Esophagus squamous epithelium (tissue), 5 donors: ENCODE data around the gene WDR1. TPM values are rescaled to one million over a fixed set of nuclear protein-coding genes. Genes with fewer than 3 reads are reported as not detected.

Source experiments
- DNase-seq: peaks from one replicate; lab custom pipeline; 2025; lab: John Stamatoyannopoulos, UW
- H3K27ac ChIP-seq, 4 donors: fragments of 200-600 bp; sonication (generic); one replicate each; pipeline ENCODE4 v1.5.1; 2016 to 2019; ENCODE audit warnings: mild to moderate bottlenecking in 1 of 4
- H3K27me3 ChIP-seq, 4 donors: fragments of 200-600 bp; sonication (generic); 1 replicate in 3 of 4; 2 replicates in 1 of 4; pipeline versions ENCODE4 v1.5.1 to v1.6.0; 2017 to 2021; ENCODE audit warnings: antibody characterized with exemption in 1 of 4
- H3K36me3 ChIP-seq, 3 donors: fragments of 200-600 bp; sonication (generic); one replicate each; pipeline ENCODE4 v1.5.1; 2016 to 2019
- H3K4me1 ChIP-seq, 3 donors: fragments of 200-600 bp; sonication (generic); one replicate each; pipeline ENCODE4 v1.5.1; 2017 to 2019
- H3K4me3 ChIP-seq, 4 donors: fragments of 200-600 bp; sonication (generic); 1 replicate in 3 of 4; 2 replicates in 1 of 4; pipeline ENCODE4 v1.5.1; 2016 to 2019; ENCODE audit warnings: mild to moderate bottlenecking in 2 of 4, moderate library complexity in 1 of 4
- H3K9me3 ChIP-seq, 3 donors: fragments of 200-600 bp; sonication (generic); one replicate each; pipeline ENCODE4 v1.5.1; 2016 to 2019
- POLR2A ChIP-seq, 4 donors: fragments of 450-650 bp; IDR thresholded peaks; one replicate each; pipeline ENCODE4 v1.6.1; 2017; ENCODE audit warnings: antibody characterized with exemption in 4 of 4, mild to moderate bottlenecking in 4 of 4, moderate library complexity in 3 of 4
- WGBS, 2 donors: methylation state at CpG; one replicate each; pipeline ENCODE4 v1.1.5; 2018; 5-methylcytosine and 5-hydroxymethylcytosine counted together
- intact Hi-C: fragments of 100-400 bp; cut with DNase I; formaldehyde crosslinking; loops from one replicate; pipeline ENCODE4 v1.15.0; 2022
- total RNA-seq, 4 donors: library from RNA; depleted of rRNA; stranded (reverse); fragments of >200 nt; gene quantifications; one replicate each; pipeline ENCODE4 v1.1.0, GENCODE V29; 2016
- TF ChIP-seq, protein P1 (sequence below), 6 experiments: fragments of 450-650 bp in 4 of 6; fragments of 200-600 bp in 2 of 6; sonication (generic) in 2 of 6; IDR thresholded peaks; one replicate each; pipeline ENCODE4 v1.5.1; 2016 to 2019; ENCODE audit warnings: antibody characterized with exemption in 6 of 6, mild to moderate bottlenecking in 4 of 6, moderate library complexity in 4 of 6
- donor health status: DM: yes; HTN: yes; CAD: no.

The WDR1 gene
- total RNA-seq, 4 donors from 2014 or later, result 131 to 203 (median 171) TPM

DNA sequence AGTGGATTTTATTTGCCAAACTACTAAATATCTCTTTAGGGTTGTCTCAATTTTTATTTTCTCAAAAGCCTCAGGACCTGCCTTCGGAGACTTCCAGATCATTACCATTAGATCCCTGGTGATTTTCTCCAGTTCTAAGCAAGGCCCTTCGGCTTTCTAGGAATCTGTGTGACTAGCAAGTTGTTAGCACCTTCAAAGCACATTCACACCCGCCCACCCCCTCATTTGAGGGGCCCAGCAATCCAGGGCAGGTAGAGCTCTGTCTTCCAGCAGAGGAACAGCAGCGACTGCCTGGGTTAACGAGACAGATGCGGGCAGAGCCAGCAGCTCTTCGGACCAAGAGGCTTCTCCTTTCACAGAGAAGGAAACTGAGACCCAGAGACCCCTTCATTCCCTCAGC, 2.0 kb downstream of the WDR1 start:
- Histone ChIP-seq H3K27ac (peak overlapping the region in 3 of 4 donors; percentile 98 to 99 (median 98)), H3K4me3 (peak overlapping the region; percentile 80 to 95 (median 87)), H3K27me3 (no peaks in the 10 kb centered on the region), H3K4me1 (peaks cover 50 to 81% (median 51%) of the 10 kb centered on the region in 3 donors), H3K36me3 (peaks cover 12 to 60% (median 33%) of the 10 kb centered on the region in 3 donors), H3K9me3 (no peaks in the 10 kb centered on the region)
- WGBS, 2 donors, result 70 to 76% methylated on average over 2 to 3 of the region's 7 CpGs
- no peak for DNase-seq
- no peak for TF ChIP-seq POLR2A (IDR thresholded peaks at IDR 0.05)
- TF ChIP-seq, protein P1, sequence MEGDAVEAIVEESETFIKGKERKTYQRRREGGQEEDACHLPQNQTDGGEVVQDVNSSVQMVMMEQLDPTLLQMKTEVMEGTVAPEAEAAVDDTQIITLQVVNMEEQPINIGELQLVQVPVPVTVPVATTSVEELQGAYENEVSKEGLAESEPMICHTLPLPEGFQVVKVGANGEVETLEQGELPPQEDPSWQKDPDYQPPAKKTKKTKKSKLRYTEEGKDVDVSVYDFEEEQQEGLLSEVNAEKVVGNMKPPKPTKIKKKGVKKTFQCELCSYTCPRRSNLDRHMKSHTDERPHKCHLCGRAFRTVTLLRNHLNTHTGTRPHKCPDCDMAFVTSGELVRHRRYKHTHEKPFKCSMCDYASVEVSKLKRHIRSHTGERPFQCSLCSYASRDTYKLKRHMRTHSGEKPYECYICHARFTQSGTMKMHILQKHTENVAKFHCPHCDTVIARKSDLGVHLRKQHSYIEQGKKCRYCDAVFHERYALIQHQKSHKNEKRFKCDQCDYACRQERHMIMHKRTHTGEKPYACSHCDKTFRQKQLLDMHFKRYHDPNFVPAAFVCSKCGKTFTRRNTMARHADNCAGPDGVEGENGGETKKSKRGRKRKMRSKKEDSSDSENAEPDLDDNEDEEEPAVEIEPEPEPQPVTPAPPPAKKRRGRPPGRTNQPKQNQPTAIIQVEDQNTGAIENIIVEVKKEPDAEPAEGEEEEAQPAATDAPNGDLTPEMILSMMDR (IDR thresholded peaks at IDR 0.05), result no peak
- intact Hi-C loops, result no loop called here

DNA sequence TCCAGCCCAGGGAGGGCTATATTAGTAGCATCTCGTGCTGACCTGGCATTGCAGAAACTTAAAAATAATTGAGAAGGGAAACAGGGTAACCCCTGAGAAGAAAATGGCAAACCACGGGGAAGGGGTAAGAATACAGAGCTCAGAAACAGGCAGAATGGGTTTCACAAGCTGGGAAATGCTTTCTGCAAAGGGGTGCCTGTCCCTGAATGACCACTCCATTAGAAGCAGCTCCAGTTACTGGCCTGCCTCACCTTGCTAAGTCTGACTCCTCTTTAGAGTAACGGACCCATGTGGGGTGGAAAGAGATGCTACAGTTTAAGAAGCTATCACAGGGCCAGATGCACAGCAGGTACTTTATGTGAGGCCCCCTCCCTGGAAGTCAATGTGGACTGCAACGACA, 2.5 kb downstream of the WDR1 start:
- TF ChIP-seq, protein P1 (IDR thresholded peaks at IDR 0.05), result no peak
- no peak for TF ChIP-seq POLR2A (IDR thresholded peaks at IDR 0.05)
- H3K4me1 ChIP-seq, result peaks cover 54 to 86% (median 55%) of the 10 kb centered on the region in 3 donors
- no peaks in the 10 kb centered on the region for H3K9me3 ChIP-seq
- no peaks in the 10 kb centered on the region for H3K27me3 ChIP-seq
- intact Hi-C loops, result no loop called here
- WGBS, 2 donors, result 58 to 75% methylated on average over 4 of the region's 4 CpGs
- peak overlapping the region in 3 of 4 donors; percentile 98 to 99 (median 98) for H3K27ac ChIP-seq
- no peak for DNase-seq
- H3K4me3 ChIP-seq, result peak overlapping the region in 2 of 4 donors; percentile 91 to 95
- H3K36me3 ChIP-seq, result peaks cover 12 to 64% (median 34%) of the 10 kb centered on the region in 3 donors

DNA sequence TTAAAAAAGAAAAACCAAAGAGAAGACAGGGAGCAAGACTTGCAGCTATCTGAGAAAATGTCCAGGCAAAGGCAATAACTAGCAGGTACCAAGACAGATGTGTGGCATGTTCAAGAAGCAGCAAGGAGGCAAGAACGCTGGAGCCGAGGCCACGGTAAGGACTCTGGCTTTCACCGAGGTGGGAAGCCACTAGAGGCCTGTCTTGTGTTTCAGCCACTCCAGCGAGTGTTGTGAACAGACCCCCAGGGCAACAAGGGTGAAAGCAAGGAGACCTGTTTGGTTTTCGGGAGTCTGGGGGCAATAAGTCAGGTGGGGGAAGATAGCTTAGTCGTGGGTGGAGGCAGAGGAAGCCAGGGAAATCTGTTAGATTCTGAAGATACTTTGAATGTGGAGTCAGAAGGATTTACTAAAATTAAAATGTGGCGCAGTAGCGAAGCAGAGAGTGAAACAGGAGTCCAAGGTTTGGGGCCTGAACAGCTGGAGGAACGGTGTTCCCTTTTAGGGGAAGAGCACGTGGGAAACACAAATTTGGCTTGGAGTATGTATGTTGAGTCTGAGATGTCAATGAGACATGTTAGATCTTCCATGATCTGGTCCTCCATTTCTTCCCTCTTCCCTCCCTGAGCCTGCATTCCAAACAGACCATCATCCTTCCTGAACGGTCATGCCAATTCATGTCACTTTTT, 3.1 kb downstream of the WDR1 start:
- no peaks in the 10 kb centered on the region for H3K27me3 ChIP-seq
- no peak for DNase-seq
- peaks cover 58 to 91% (median 62%) of the 10 kb centered on the region in 3 donors for H3K4me1 ChIP-seq
- H3K4me3 ChIP-seq, result no peak overlapping the region
- no peak for TF ChIP-seq POLR2A (IDR thresholded peaks at IDR 0.05)
- TF ChIP-seq, protein P1 (IDR thresholded peaks at IDR 0.05), result no peak
- H3K9me3 ChIP-seq, result no peaks in the 10 kb centered on the region
- 58 to 67% methylated on average over 10 to 12 of the region's 12 CpGs for WGBS, 2 donors
- peaks cover 12 to 68% (median 34%) of the 10 kb centered on the region in 3 donors for H3K36me3 ChIP-seq
- intact Hi-C loops, result no loop called here
- peak overlapping the region in 3 of 4 donors; percentile 17 to 98 (median 98) for H3K27ac ChIP-seq

DNA sequence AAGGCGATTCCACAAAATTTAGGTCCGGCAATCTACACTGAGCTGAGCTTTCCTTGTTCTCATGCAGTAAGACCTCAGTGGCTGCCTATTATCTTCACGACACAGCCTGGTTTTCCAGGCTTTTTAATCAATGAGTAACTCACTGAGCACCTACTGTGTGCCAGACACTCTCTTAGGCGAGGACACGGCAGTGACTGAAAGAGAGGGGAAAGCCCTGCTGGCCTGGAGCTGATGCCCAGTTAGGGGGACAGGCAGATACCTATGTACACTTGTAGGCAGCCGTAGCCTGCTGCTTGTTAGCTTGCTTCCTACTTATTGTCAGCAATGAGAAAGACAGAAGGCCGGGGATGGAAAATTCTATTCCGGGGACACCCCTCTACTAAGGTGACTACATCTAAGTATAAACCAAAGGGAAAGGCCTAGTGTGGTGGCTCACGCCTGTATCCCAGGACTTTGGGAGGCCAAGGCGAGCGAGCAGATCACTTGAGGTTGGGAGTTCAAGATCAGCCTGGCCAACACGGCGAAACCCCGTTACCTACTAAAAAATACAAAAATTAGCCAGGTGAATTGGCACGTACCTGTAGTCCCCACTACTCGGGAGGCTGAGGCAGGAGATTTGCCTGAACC, 3.8 kb downstream of the WDR1 start:
- H3K4me1 ChIP-seq, result peaks cover 63 to 91% (median 69%) of the 10 kb centered on the region in 3 donors
- intact Hi-C loops, result no loop called here
- no peak overlapping the region for H3K4me3 ChIP-seq
- H3K36me3 ChIP-seq, result peaks cover 16 to 76% (median 34%) of the 10 kb centered on the region in 3 donors
- 84 to 94% methylated on average over 7 to 14 of the region's 16 CpGs for WGBS, 2 donors
- H3K9me3 ChIP-seq, result no peaks in the 10 kb centered on the region
- DNase-seq, result no peak
- H3K27me3 ChIP-seq, result no peaks in the 10 kb centered on the region
- peak overlapping the region in 3 of 4 donors; percentile 17 to 98 (median 98) for H3K27ac ChIP-seq
- TF ChIP-seq POLR2A (IDR thresholded peaks at IDR 0.05), result no peak

DNA sequence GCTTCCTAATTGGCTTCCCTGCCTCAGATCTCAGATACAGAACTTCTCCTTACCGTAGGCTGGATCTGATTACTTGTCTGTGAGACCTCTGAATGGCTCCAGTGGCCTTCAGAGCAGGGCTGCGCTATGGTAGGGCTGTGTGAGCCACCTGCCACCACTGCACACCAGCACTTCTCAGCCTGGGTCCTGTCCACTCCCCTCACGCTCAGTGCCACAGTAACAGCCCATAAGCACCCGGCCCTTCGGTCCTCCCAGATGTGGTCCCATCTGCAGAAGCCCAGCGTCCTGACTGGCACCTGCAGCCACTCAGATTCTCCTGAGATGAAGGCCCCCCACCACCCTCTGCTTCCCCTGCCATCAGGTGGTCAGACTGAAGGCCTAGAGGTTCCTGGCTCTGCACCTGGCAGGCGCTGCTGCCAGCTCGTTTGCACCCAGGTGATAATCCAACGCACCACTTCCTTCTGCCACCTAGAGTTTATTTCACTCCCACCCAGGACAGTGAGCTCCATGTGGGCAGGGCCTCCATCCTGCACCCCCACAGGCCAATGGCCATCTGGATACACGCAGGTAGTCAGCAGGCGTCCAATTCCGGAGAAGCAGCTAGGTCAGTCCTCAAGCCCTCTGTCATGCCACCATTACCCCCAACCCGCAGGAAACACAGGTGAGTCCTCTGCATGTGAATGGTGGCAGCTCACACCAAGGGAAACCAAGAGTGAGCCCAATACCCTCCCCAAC, 5.4 kb downstream of the WDR1 start:
- H3K9me3 ChIP-seq, result no peaks in the 10 kb centered on the region
- peaks cover 16 to 81% (median 34%) of the 10 kb centered on the region in 3 donors for H3K36me3 ChIP-seq
- H3K27me3 ChIP-seq, result no peaks in the 10 kb centered on the region
- peaks cover 71 to 97% (median 78%) of the 10 kb centered on the region in 3 donors for H3K4me1 ChIP-seq
- intact Hi-C loops, result no loop called here
- no peak overlapping the region for H3K4me3 ChIP-seq
- TF ChIP-seq, protein P1 (IDR thresholded peaks at IDR 0.05), result no peak
- TF ChIP-seq POLR2A (IDR thresholded peaks at IDR 0.05), result no peak
- H3K27ac ChIP-seq, result peak overlapping the region in 3 of 4 donors; percentile 86 to 93 (median 89)
- 66 to 85% methylated on average over 7 to 13 of the region's 13 CpGs for WGBS, 2 donors
- no peak for DNase-seq
